HG03558 (cell line): Measurements from ENCODE around the gene HFE.
"Not testable (repeated sequence)": the region's sequence is repeated elsewhere in the genome, so short reads cannot be mapped to it uniquely, and the experiment has no call there.

Experiments used
- ATAC-seq: cut with Tn5 transposase; IDR thresholded peaks from one replicate; pipeline ENCODE4 v1.9.1; 2021; ENCODE audit warnings: moderate number of reproducible peaks; ENCODE audit not compliant: unreplicated experiment; ENCODE audit errors: extremely low read depth

Gene HFE, protein sequence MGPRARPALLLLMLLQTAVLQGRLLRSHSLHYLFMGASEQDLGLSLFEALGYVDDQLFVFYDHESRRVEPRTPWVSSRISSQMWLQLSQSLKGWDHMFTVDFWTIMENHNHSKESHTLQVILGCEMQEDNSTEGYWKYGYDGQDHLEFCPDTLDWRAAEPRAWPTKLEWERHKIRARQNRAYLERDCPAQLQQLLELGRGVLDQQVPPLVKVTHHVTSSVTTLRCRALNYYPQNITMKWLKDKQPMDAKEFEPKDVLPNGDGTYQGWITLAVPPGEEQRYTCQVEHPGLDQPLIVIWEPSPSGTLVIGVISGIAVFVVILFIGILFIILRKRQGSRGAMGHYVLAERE

GRCh38 chr6:26087284-26088115 lies at the start of gene HFE:
HFE (plus strand) TSS chr6:26087429; CDS start chr6:26087441, 12 bp downstream.
- ATAC-seq: no peak

DNA sequence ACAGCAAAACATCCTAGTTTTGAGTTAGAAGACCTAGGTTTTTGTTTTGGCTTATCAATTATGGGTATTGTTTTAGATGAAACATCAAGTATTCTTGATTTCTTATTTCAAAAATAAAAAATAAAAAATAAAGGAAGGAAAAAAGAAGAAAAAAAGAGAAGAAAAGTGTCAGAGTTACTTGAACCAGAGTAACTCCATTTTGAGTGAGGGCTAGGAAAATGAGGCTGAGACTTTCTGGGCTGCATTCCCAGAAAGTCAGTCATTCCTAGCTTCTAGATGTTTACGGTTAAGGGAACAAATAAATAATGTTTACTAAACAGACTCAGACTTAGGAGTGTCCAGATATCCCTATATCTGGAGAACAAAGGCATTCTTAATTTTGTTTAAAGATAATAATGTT lies 45.3 kb upstream of the HFE start:
- no peak for ATAC-seq

DNA sequence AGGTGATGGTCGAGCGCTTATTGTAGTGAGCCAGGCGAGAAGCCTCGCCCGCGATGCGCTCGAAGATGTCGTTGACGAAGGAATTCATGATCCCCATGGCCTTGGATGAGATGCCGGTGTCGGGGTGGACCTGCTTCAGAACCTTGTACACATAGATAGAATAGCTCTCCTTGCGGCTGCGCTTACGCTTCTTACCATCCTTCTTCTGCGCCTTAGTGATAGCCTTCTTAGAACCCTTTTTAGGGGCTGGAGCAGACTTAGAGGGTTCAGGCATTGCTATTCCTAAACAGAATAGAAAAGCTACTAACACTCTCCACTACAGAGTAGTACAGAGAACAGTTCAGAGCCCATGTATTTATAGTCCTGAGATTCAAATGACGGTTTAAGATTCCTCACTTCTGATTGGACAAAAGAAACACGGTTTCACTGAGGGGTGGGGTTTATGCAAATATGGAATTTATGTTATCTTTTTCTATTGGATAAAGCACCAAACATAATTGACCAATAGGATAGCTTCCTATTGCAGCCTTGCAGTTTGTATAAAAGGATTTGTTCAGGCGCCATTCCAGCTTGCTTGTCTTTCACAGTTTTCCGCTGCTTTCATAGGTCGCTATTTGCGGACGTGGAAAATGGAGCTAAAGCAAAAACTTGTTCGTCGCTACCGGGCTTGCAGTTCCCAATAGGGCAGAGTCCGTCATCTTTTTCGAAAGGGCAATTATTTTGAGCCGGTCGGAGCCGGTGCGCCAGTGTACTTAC lies 43.7 kb upstream of the HFE start:
- peak; percentile 51 for ATAC-seq

- peak; percentile 5 for ATAC-seq
Measured at GRCh38 chr6:26044140-26045064, 42.8 kb upstream of the HFE start.

DNA sequence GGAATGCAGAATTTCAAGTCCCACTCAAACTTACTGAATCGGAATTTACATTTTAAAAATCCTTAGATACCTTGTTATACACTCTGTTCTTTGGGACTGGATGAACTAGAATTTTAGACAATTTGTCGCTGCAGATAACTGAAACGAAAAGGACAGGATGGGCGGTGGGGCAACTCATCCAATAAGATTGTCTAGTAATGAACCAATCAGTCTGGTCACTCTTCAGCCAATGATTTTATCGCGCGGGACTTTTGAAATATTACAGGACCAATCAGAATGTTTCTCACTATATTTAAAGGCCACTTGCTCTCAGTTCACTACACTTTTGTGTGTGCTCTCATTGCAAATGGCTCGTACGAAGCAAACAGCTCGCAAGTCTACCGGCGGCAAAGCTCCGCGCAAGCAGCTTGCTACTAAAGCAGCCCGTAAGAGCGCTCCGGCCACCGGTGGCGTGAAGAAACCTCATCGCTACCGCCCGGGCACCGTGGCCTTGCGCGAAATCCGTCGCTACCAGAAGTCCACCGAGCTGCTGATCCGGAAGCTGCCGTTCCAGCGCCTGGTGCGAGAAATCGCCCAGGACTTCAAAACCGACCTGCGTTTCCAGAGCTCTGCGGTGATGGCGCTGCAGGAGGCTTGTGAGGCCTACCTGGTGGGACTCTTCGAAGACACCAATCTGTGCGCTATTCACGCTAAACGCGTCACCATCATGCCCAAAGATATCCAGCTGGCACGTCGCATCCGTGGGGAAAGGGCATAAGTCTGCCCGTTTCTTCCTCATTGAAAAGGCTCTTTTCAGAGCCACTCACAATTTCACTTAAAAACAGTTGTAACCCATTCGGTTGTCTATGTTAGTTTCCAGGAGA lies 41.9 kb upstream of the HFE start:
- peak; percentile 28 for ATAC-seq

DNA sequence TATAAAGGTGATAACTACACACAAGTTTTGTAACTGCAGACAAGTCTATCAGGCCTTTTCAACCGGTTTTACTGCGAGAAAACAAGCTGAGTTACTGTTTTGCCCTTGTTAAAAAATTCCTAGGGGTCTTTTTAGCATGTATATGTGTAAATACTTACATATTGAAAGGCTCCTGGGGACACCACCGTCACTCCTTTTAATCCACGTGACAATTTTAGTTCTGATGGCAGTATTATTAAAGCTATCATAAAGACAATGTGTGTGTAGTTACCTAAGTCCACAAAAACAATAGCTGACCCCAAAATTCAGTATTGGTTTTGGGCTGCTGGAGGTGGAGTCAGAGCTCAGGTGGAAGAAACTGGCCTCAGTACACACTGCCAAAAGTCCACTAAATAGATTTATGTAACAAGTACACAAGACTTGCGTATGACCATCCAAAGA lies 41.3 kb upstream of the HFE start:
- no peak for ATAC-seq

DNA sequence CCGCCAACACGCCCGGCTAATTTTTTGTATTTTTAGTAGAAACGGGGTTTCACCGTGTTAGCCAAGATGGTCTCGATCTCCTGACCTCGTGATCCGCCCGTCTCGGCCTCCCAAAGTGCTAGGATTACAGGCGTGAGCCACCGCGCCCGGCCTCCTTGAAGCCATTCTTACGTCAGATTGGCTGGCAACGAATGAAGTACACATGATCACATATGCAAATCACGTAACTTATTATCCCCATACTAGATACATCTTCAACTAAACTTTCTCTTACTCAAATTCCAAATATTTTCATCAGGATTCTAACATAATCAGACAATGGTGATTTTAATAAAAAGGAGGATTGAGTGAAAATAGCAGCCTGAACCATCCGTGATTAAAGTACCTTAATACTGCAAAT lies 39.9 kb upstream of the HFE start:
- not testable (repeated sequence) for ATAC-seq

DNA sequence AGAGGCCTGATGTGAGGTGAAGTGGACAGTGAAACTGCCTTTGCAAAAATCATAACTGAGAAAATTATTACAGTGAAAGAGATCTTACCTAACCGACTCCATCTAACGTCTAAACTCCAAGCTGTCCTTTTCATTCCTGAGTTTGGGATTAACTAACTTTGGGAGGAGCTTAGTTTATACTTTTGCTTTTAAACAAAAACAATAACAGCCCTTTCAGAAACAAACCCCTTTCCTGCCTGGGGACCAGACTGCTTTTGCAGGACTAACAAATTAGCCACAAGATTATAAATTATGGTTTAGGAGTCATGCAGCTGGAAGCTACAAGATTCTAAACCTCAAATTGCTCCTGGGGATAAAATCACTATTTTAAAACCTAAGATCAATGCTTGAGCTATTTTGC lies 38.6 kb upstream of the HFE start:
- no peak for ATAC-seq

DNA sequence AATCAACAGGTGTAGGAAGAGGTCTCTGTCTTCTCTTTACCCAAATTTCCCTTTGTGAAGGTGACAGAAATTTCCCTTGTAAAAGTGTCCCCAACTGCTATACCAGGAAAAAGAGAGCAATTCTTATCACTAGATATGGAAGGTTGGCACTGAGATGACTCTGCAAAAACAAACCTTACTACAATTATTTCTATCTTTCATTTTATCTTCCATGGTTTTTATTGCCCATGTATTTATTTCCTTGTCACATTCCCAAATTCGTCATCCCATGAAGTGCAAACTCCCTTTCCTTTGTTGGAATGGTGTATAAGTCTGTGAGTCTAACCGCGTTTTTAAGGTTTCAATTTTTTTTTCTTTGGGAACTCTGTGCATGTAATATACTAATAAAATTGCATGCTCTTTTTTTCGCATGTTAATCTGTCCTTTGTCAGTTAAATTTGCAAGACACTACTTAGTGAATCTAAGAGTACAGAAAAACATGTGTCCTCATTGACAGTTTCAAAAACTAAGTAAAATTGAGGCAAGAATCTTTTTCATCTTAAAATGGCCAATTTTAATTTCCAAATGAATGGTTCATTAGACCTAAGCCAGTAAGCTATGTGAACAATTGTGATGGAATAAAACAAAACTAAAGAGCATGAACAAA lies 35.4 kb upstream of the HFE start:
- ATAC-seq: no peak

GRCh38 chr6:26052762-26053250 lies 34.4 kb upstream of the HFE start:
- not testable (repeated sequence) for ATAC-seq

GRCh38 chr6:26053992-26054780 lies 33.0 kb upstream of the HFE start:
- ATAC-seq: no peak

DNA sequence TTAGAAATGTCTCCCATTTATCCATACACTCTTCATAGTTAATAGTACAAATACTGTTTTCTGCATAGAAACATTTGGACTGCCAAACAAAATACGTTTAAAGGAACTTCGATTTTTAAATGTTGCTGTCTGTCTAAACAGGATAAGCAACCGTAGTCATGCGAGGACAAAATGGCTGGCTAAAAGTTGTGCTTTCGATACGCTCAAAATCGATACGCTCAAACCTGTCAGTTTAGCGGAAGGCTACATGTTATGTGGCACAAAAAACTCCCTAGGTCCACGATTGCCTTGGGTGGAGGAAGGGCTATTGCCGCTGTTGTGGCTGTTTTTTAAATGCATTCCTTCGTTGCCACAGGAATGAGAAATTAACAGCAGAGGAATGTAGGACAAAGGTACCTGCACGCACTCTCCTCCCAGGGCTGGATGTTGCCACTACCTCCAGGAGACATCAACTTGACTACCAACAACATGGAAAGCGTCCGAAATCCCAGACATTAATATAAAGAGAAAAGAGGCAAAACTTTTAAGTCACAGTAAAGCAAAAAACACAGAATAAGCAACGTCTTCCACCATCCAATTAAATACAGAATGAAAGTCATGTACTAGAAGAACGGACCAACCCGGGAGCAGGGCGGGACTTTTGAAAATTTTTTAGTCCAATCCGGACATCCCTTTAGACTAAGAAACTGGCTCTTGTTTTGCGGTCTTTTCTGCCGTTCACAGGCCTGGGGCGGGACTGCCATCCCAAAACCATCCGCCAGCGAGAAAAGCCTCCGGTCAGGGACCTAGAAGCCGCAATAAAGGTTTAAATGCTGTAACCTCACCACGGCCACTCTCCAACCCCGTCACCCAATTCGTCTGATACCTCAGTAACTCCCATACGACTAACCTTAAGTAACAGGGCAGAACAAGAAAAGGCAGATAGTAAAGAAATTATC lies 32.2 kb upstream of the HFE start:
- peak; percentile 33 for ATAC-seq

DNA sequence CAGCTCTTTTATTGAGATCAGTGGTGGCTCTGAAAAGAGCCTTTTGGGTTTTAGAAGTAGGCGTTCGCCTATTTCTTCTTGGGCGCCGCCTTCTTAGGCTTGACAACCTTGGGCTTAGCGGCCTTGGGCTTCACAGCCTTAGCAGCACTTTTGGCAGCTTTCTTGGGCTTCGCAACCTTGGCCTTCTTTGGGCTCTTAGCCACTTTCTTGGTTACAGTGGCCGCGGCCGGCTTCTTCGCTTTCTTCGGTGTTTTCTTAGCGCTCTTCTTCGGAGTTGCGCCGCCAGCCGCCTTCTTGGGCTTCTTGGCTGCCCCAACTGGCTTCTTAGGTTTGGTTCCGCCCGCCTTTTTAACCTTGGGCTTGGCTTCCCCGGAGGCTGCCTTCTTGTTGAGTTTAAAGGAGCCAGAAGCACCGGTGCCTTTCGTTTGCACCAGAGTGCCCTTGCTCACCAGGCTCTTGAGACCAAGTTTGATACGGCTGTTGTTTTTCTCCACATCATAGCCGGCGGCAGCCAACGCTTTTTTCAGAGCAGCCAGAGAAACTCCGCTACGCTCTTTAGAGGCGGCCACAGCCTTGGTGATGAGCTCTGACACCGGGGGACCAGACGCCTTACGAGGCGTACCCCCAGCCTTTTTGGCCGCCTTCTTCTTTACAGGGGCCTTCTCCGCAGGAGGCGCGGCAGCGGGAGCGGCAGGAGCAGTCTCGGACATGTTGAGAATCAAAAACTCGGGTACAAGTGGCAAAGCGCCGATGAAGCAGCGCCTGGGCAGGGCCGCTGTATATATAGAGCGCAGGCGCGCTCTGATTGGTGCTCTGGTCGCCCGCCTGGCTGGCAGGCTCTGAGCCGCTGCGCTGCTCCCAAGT lies 31.3 kb upstream of the HFE start:
- peak; percentile 43 for ATAC-seq

DNA sequence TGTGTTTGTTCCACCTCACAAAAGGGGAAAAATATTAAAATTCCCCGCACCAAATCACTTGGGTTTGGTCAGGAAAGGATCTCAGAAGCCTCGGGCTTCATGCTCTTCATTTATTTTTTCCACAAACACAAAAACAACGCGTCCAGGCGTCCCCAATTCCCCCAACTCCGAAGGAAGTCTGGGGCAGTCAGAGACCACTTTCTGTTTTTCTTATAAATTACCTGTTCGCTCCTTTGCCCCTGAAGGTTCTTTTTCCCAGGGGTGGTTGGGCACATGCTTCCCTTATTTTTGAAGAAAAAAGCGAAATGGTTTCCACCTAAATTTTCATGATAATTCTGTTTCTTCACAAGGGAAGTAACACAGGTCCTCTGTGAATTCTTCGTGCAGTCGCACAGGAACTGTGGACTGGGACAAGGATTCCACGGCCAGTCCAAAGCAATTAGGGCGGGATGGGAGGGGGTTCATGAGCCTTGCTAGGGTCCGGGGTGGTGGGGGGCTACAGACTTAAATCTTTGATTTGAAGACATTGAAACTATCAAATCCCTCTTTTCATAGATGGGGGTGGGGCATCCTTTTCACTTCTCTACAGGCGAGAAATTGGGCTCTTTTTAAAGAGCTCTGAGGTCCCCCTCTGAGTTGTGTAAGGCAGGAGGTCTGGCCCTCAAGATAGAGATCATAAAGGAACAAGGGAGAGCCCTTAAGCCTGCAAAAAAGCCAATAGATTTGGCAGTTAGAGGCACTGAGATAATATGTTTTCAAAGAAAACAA lies 30.5 kb upstream of the HFE start:
- ATAC-seq: no peak

DNA sequence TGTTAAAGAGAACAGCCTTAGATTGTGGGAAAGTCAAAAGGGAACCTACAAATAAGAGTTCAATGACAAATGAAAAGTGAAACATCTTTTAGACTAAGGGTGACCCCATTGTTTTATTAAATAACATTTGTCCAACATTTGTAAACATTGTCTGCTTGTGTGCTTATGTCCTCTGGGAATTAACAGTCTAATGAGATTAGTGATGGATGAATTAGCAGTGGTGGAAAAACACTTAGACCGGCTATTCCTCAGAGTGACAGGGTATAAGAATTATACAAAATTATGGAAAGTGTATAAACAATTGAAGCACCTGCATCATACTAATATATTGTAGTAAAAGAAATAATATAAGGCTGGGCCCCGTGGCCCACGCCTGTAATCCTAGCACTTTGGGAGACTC lies 29.3 kb upstream of the HFE start:
- no peak for ATAC-seq
